ENCODE data around the gene KCNA1. TPM values are rescaled to one million over a fixed set of nuclear protein-coding genes. Genes with fewer than 3 reads are reported as not detected.

Gene KCNA1
- total and polyA plus RNA-seq, 2 donors (not counting 3 experiments of a cell fraction or from before 2014, with no cell fraction given), result not detected

- Histone ChIP-seq H3K4me1 (ENCODE audit: control insufficient read depth, extremely low read depth, insufficient read depth, low read length) (no peaks in the 10 kb centered on the region), H4K20me1 (replicated peaks; ENCODE audit: control insufficient read depth, extremely low read depth, insufficient read depth, low read length) (no peaks in the 10 kb centered on the region), H3K27ac (ENCODE audit: insufficient read depth, low read depth, low read length) (no peak overlapping the region), H3K27me3 (ENCODE audit: control insufficient read depth in 2 of 2, insufficient read depth in 2 of 2, low read length in 2 of 2) (peaks cover 14 to 24% of the 10 kb centered on the region in 2 experiments), H2AFZ (ENCODE audit: low read depth, low read length) (no peak overlapping the region), H3K36me3 (ENCODE audit: control insufficient read depth in 2 of 2, extremely low read depth in 1 of 2, insufficient read depth in 2 of 2, low read length in 2 of 2) (no peaks in the 10 kb centered on the region), H3K4me2 (ENCODE audit: insufficient read depth, low read length) (no peak overlapping the region), H3K79me2 (ENCODE audit: control insufficient read depth, insufficient read depth, low read length) (no peaks in the 10 kb centered on the region), H3K9ac (replicated peaks; ENCODE audit: extremely low read depth, insufficient read depth, low read length) (no peak overlapping the region), H3K9me3 (replicated peaks; ENCODE audit: control insufficient read depth, insufficient read depth, low read length) (no peaks in the 10 kb centered on the region), H3K9me1 (replicated peaks; ENCODE audit: control insufficient read depth, extremely low read depth, insufficient read depth, low read length) (no peaks in the 10 kb centered on the region), H3K4me3 (replicated peaks in 1 of 3; ENCODE audit: insufficient read depth in 1 of 3, low read depth in 1 of 3, low read length in 3 of 3) (no peak overlapping the region)
- no peak for DNase-seq (ENCODE audit: low read depth, low spot score)
- no peak for TF ChIP-seq POLR2AphosphoS5 (IDR thresholded peaks at IDR 0.05; ENCODE audit: insufficient read depth, low read depth, low read length)
- ChIA-PET CTCF (interaction anchor here (1.2 kb wide), 1 partner anchor 67 kb away, joined by 3 read pairs; no protein-coding TSS in a partner anchor), POLR2A (no interaction called here)
- dilution Hi-C loops (cut with MboI; ENCODE audit: extremely low pct_ligation_motif_present, low sequenced_read_pairs), result no loop called here
- FAIRE-seq, result no peak
- BruUV-seq (replicated peaks), result no TSS peak
- intact Hi-C loops (cut with micrococcal nuclease), result no loop called here
These were observed 6.0 kb downstream of the KCNA1 start for GRCh38 chr12:4915752-4916151.

- H3K4me2 ChIP-seq (ENCODE audit: insufficient read depth, low read length), result no peak overlapping the region
- no peaks in the 10 kb centered on the region for H3K9me3 ChIP-seq (replicated peaks; ENCODE audit: control insufficient read depth, insufficient read depth, low read length)
- dilution Hi-C loops (cut with MboI; ENCODE audit: extremely low pct_ligation_motif_present, low sequenced_read_pairs) (no loop called here), intact Hi-C loops (cut with micrococcal nuclease) (no loop called here)
- TF ChIP-seq EZH2 (IDR thresholded peaks at IDR 0.05; ENCODE audit: borderline replicate concordance, low read depth, low read length, severe bottlenecking) (no peak), MAX (IDR thresholded peaks at IDR 0.05; ENCODE audit: insufficient read depth, insufficient read length) (no peak), GATA2 (IDR thresholded peaks at IDR 0.05; ENCODE audit: insufficient read depth, insufficient read length, low read depth, low read length) (no peak), POLR2AphosphoS5 (IDR thresholded peaks at IDR 0.05; ENCODE audit: insufficient read depth, low read depth, low read length) (no peak), MYC (IDR thresholded peaks at IDR 0.05; ENCODE audit: low read depth, low read length) (no peak), POLR2A (IDR thresholded peaks at IDR 0.05; ENCODE audit: low read depth, low read length) (no peak), FOS (IDR thresholded peaks at IDR 0.05; ENCODE audit: borderline replicate concordance, insufficient read depth, low read length) (no peak), CTCF (IDR thresholded peaks at IDR 0.05; ENCODE audit: extremely low read depth in 1 of 2, insufficient read depth in 1 of 2, low read depth in 1 of 2, low read length in 2 of 2) (no peak), JUN (IDR thresholded peaks at IDR 0.05; ENCODE audit: borderline replicate concordance, insufficient read depth, insufficient read length, low read depth) (no peak)
- no peak overlapping the region for H2AFZ ChIP-seq (ENCODE audit: low read depth, low read length)
- no peaks in the 10 kb centered on the region for H4K20me1 ChIP-seq (replicated peaks; ENCODE audit: control insufficient read depth, extremely low read depth, insufficient read depth, low read length)
- no peaks in the 10 kb centered on the region for H3K79me2 ChIP-seq (ENCODE audit: control insufficient read depth, insufficient read depth, low read length)
- no TSS peak for BruUV-seq (replicated peaks)
- ChIA-PET CTCF (interaction anchor here (1.1 to 1.2 kb wide), 2 partner anchors 61 to 64 kb away, joined by 3 read pairs; no protein-coding TSS in a partner anchor), POLR2A (no interaction called here)
- no peaks in the 10 kb centered on the region for H3K36me3 ChIP-seq (ENCODE audit: control insufficient read depth in 2 of 2, extremely low read depth in 1 of 2, insufficient read depth in 2 of 2, low read length in 2 of 2)
- no peaks in the 10 kb centered on the region for H3K4me1 ChIP-seq (ENCODE audit: control insufficient read depth, extremely low read depth, insufficient read depth, low read length)
- peaks cover 0 to 7% of the 10 kb centered on the region in 2 experiments for H3K27me3 ChIP-seq (ENCODE audit: control insufficient read depth in 2 of 2, insufficient read depth in 2 of 2, low read length in 2 of 2)
- DNase-seq (ENCODE audit: low read depth, low spot score) (no peak), FAIRE-seq (no peak)
- H3K9ac ChIP-seq (replicated peaks; ENCODE audit: extremely low read depth, insufficient read depth, low read length), result no peak overlapping the region
- no peaks in the 10 kb centered on the region for H3K9me1 ChIP-seq (replicated peaks; ENCODE audit: control insufficient read depth, extremely low read depth, insufficient read depth, low read length)
- H3K27ac ChIP-seq (ENCODE audit: insufficient read depth, low read depth, low read length), result no peak overlapping the region
- H3K4me3 ChIP-seq (replicated peaks in 1 of 3; ENCODE audit: insufficient read depth in 1 of 3, low read depth in 1 of 3, low read length in 3 of 3), result no peak overlapping the region
These were observed 9.4 kb downstream of the KCNA1 start for GRCh38 chr12:4918950-4919660.
